WTC11 (cell line): ENCODE data around the gene DEFB113. TPM values are rescaled to one million over a fixed set of nuclear protein-coding genes. Genes with fewer than 3 reads are reported as not detected.
A peak's percentile ranks its signal among the peaks of the same experiment; 100 is the strongest.

Experiments
- ATAC-seq: fragments of 200-7000 bp; cut with Tn5 transposase; 2 replicates; pipeline ENCODE4 v1.10.0; 2021; ENCODE audit warnings: mild to moderate bottlenecking, moderate library complexity
- CTCF ChIA-PET: fragments of 300-600 bp; sonication (Branson Sonifier 250); formaldehyde crosslinking; loops from one replicate; lab custom pipeline; 2021; ENCODE audit warnings: antibody characterized with exemption; lab: Charles Lee
- POLR2A ChIA-PET: fragments of 350-600 bp; sonication (Branson Sonifier 250); formaldehyde crosslinking; loops from one replicate; lab custom pipeline; 2021; ENCODE audit warnings: antibody characterized with exemption; lab: Charles Lee
- DNase-seq: peaks from one replicate; pipeline ENCODE4 v3.0.0; 2021; ENCODE audit warnings: low spot score
- H3K27ac Mint-ChIP-seq: 2 replicates; pipeline ENCODE4 v1.8.0; 2021; ENCODE audit warnings: mixed read lengths
- H3K27me3 Mint-ChIP-seq: 2 replicates; pipeline ENCODE4 v1.8.0; 2021; ENCODE audit warnings: low read depth, mild to moderate bottlenecking, moderate library complexity, mixed read lengths
- H3K36me3 Mint-ChIP-seq: 2 replicates; pipeline ENCODE4 v1.8.0; 2021; ENCODE audit warnings: mixed read lengths
- H3K4me1 Mint-ChIP-seq: 2 replicates; pipeline ENCODE4 v1.8.0; 2022; ENCODE audit warnings: mixed read lengths
- H3K4me3 Mint-ChIP-seq: 2 replicates; pipeline ENCODE4 v1.8.0; 2021; ENCODE audit warnings: mild to moderate bottlenecking, moderate library complexity, mixed read lengths
- H3K9me3 Mint-ChIP-seq: 2 replicates; pipeline ENCODE4 v1.8.0; 2021; ENCODE audit warnings: mixed read lengths
- CBFB ChIP-seq: sonication (generic); formaldehyde crosslinking; IDR thresholded peaks from 2 replicates; pipeline ENCODE4 v1.8.1; 2022; ENCODE audit warnings: mild to moderate bottlenecking, low read depth, missing genetic modification reagents
- EMX1 ChIP-seq: fragments of 250-450 bp; sonication (Bioruptor Pico); IDR thresholded peaks from 2 replicates; pipeline ENCODE4 v1.8.0; 2021; ENCODE audit warnings: mild to moderate bottlenecking
- ESRRA ChIP-seq: sonication (generic); formaldehyde crosslinking; IDR thresholded peaks from 2 replicates; pipeline ENCODE4 v1.8.1; 2022; ENCODE audit warnings: mild to moderate bottlenecking, missing genetic modification reagents, borderline replicate concordance
- ETV6 ChIP-seq: sonication (generic); formaldehyde crosslinking; IDR thresholded peaks from 2 replicates; pipeline ENCODE4 v1.8.1; 2022; ENCODE audit warnings: mild to moderate bottlenecking, missing genetic modification reagents
- JUN ChIP-seq: sonication (generic); formaldehyde crosslinking; IDR thresholded peaks from 2 replicates; pipeline ENCODE4 v1.8.0; 2023; ENCODE audit warnings: mild to moderate bottlenecking, missing genetic modification reagents
- MXD4 ChIP-seq: fragments of 250-450 bp; sonication (Bioruptor Pico); IDR thresholded peaks from 2 replicates; pipeline ENCODE4 v1.8.0; 2021; ENCODE audit warnings: mild to moderate bottlenecking, moderate library complexity, borderline replicate concordance
- NFYB ChIP-seq: sonication (generic); formaldehyde crosslinking; conservative IDR thresholded peaks from 2 replicates; pipeline ENCODE4 v1.8.0; 2022; ENCODE audit warnings: low read depth, missing genetic modification reagents
- NR2C2 ChIP-seq: sonication (generic); formaldehyde crosslinking; IDR thresholded peaks from 2 replicates; pipeline ENCODE4 v1.8.0; 2022; ENCODE audit warnings: mild to moderate bottlenecking, missing genetic modification reagents
- OVOL2 ChIP-seq: fragments of 250-450 bp; sonication (Bioruptor Pico); IDR thresholded peaks from 2 replicates; pipeline ENCODE4 v1.9.0; 2021; ENCODE audit warnings: mild to moderate bottlenecking, borderline replicate concordance
- SOX15 ChIP-seq: fragments of 250-450 bp; sonication (Bioruptor Pico); IDR thresholded peaks from 2 replicates; pipeline ENCODE4 v1.9.0; 2021; ENCODE audit warnings: mild to moderate bottlenecking
- SP1 ChIP-seq: sonication (generic); formaldehyde crosslinking; conservative IDR thresholded peaks from 2 replicates; pipeline ENCODE4 v1.8.1; 2022; ENCODE audit warnings: missing genetic modification reagents
- TEAD4 ChIP-seq: sonication (generic); formaldehyde crosslinking; IDR thresholded peaks from 2 replicates; pipeline ENCODE4 v1.8.0; 2022; ENCODE audit warnings: mild to moderate bottlenecking, missing genetic modification reagents
- TP53 ChIP-seq: sonication (generic); formaldehyde crosslinking; IDR thresholded peaks from 2 replicates; pipeline ENCODE4 v1.8.1; 2023; ENCODE audit warnings: mild to moderate bottlenecking, missing genetic modification reagents
- ZNF138 ChIP-seq: sonication (generic); formaldehyde crosslinking; conservative IDR thresholded peaks from 2 replicates; pipeline ENCODE4 v1.8.1; 2022; ENCODE audit warnings: mild to moderate bottlenecking, moderate library complexity, missing genetic modification reagents
- ZNF232 ChIP-seq: sonication (generic); formaldehyde crosslinking; IDR thresholded peaks from 2 replicates; pipeline ENCODE4 v1.8.0; 2022; ENCODE audit warnings: mild to moderate bottlenecking, missing genetic modification reagents
- ZNF317 ChIP-seq: sonication (generic); formaldehyde crosslinking; IDR thresholded peaks from 2 replicates; pipeline ENCODE4 v1.8.1; 2023; ENCODE audit warnings: low read depth, mild to moderate bottlenecking, moderate library complexity, missing genetic modification reagents, borderline replicate concordance
- ZNF396 ChIP-seq: fragments of 250-450 bp; sonication (Bioruptor Pico); IDR thresholded peaks from 2 replicates; pipeline ENCODE4 v1.8.0; 2021; ENCODE audit warnings: mild to moderate bottlenecking, moderate library complexity, borderline replicate concordance
- total RNA-seq: library from RNA; stranded (reverse); gene quantifications from 3 replicates; pipeline ENCODE4 v1.2.3, GENCODE V29; 2021
- TF ChIP-seq, protein P1 (sequence below): sonication (generic); formaldehyde crosslinking; IDR thresholded peaks from 2 replicates; pipeline ENCODE4 v1.8.0; 2022; ENCODE audit warnings: mild to moderate bottlenecking, missing genetic modification reagents
- TF ChIP-seq, protein P2 (sequence below): fragments of 250-450 bp; sonication (Bioruptor Pico); IDR thresholded peaks from 2 replicates; pipeline ENCODE4 v1.9.0; 2021; ENCODE audit warnings: mild to moderate bottlenecking
- TF ChIP-seq, protein P3 (sequence below): sonication (generic); formaldehyde crosslinking; IDR thresholded peaks from 2 replicates; pipeline ENCODE4 v1.8.1; 2022; ENCODE audit warnings: mild to moderate bottlenecking, missing genetic modification reagents, moderate library complexity, borderline replicate concordance
- TF ChIP-seq, protein P4 (sequence below): sonication (generic); formaldehyde crosslinking; IDR thresholded peaks from 2 replicates; pipeline ENCODE4 v1.8.1; 2023; ENCODE audit warnings: mild to moderate bottlenecking, missing genetic modification reagents, moderate library complexity
- TF ChIP-seq, protein P5 (sequence below): fragments of 250-450 bp; sonication (Bioruptor Pico); IDR thresholded peaks from 2 replicates; pipeline ENCODE4 v1.9.0; 2021; ENCODE audit warnings: mild to moderate bottlenecking
- TF ChIP-seq, protein P6 (sequence below): sonication (generic); formaldehyde crosslinking; IDR thresholded peaks from 2 replicates; pipeline ENCODE4 v1.8.1; 2023; ENCODE audit warnings: mild to moderate bottlenecking, missing genetic modification reagents

The DEFB113 gene
- total RNA-seq, 1 experiment from 2014 or later, result not detected

DNA sequence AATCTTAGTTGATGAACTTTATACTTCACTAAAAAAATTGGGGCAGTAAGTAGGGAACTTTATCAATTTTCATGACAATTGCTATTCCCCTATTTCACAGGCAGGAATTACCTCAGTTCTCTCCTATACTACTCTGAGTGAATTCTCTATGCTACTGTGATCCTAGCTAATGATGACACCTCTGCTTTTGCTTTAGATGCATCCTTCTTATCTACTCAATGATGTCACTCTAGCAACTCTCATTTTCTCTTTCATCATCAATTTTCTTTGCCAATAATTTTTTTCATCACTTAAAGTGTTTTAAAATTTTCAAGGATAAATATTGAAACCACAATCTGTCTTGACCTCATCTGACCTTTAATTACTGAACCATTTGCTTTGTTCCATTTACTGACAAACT lies 13.6 kb downstream of the DEFB113 start:
- no peak for TF ChIP-seq ZNF138 (CRISPR knock-in tag)
- TF ChIP-seq, protein P1, sequence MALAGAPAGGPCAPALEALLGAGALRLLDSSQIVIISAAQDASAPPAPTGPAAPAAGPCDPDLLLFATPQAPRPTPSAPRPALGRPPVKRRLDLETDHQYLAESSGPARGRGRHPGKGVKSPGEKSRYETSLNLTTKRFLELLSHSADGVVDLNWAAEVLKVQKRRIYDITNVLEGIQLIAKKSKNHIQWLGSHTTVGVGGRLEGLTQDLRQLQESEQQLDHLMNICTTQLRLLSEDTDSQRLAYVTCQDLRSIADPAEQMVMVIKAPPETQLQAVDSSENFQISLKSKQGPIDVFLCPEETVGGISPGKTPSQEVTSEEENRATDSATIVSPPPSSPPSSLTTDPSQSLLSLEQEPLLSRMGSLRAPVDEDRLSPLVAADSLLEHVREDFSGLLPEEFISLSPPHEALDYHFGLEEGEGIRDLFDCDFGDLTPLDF (CRISPR knock-in tag), result no peak
- Mint-ChIP-seq H3K36me3 (peaks cover 11% of the 10 kb centered on the region), H3K27me3 (no peaks in the 10 kb centered on the region), H3K4me1 (peaks cover 6% of the 10 kb centered on the region; the same call in 1 of the 2 replicates), H3K27ac (no peak overlapping the region), H3K4me3 (no peak overlapping the region), H3K9me3 (peaks cover 21% of the 10 kb centered on the region)
- DNase-seq, result no peak
- CTCF ChIA-PET, result no interaction called here
- POLR2A ChIA-PET, result no interaction called here
- ATAC-seq, result no peak

DNA sequence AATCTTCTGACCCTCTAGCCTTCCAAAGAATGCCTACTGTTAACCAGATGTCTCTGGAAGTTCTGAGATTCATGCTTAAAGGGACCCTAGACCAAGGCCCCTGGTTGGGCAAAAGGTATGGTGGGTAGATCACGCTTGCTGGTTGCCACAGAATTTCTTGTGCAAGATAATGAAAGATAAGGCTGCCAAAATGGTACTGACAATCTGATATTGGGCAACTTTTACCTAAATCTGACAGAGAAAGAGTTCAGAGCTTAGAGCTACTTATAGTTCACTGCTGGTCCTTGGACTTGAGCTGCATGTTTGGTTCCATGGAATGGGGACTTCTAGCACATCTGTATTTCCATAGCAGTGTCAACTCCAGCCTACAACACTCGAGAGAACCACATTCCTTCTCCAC lies 17.5 kb downstream of the DEFB113 start:
- H3K4me1 Mint-ChIP-seq, result peaks cover 14% of the 10 kb centered on the region
- CTCF ChIA-PET, result no interaction called here
- ATAC-seq, result no peak; the same call in 1 of the 2 replicates
- no peaks in the 10 kb centered on the region for H3K27me3 Mint-ChIP-seq
- no peak for DNase-seq
- no peaks in the 10 kb centered on the region for H3K36me3 Mint-ChIP-seq
- H3K4me3 Mint-ChIP-seq, result no peak overlapping the region
- H3K27ac Mint-ChIP-seq, result no peak overlapping the region
- TF ChIP-seq, protein P2, sequence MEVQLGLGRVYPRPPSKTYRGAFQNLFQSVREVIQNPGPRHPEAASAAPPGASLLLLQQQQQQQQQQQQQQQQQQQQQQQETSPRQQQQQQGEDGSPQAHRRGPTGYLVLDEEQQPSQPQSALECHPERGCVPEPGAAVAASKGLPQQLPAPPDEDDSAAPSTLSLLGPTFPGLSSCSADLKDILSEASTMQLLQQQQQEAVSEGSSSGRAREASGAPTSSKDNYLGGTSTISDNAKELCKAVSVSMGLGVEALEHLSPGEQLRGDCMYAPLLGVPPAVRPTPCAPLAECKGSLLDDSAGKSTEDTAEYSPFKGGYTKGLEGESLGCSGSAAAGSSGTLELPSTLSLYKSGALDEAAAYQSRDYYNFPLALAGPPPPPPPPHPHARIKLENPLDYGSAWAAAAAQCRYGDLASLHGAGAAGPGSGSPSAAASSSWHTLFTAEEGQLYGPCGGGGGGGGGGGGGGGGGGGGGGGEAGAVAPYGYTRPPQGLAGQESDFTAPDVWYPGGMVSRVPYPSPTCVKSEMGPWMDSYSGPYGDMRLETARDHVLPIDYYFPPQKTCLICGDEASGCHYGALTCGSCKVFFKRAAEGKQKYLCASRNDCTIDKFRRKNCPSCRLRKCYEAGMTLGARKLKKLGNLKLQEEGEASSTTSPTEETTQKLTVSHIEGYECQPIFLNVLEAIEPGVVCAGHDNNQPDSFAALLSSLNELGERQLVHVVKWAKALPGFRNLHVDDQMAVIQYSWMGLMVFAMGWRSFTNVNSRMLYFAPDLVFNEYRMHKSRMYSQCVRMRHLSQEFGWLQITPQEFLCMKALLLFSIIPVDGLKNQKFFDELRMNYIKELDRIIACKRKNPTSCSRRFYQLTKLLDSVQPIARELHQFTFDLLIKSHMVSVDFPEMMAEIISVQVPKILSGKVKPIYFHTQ, result no peak
- TF ChIP-seq CBFB (CRISPR knock-in tag) (no peak), ZNF317 (CRISPR knock-in tag) (no peak), EMX1 (CRISPR knock-in tag) (no peak), ZNF232 (no peak), SP1 (CRISPR knock-in tag) (no peak), MXD4 (CRISPR knock-in tag) (no peak), NR2C2 (CRISPR knock-in tag) (no peak)
- TF ChIP-seq, protein P3, sequence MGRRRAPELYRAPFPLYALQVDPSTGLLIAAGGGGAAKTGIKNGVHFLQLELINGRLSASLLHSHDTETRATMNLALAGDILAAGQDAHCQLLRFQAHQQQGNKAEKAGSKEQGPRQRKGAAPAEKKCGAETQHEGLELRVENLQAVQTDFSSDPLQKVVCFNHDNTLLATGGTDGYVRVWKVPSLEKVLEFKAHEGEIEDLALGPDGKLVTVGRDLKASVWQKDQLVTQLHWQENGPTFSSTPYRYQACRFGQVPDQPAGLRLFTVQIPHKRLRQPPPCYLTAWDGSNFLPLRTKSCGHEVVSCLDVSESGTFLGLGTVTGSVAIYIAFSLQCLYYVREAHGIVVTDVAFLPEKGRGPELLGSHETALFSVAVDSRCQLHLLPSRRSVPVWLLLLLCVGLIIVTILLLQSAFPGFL (CRISPR knock-in tag), result no peak
- no peaks in the 10 kb centered on the region for H3K9me3 Mint-ChIP-seq
- POLR2A ChIA-PET, result no interaction called here

DNA sequence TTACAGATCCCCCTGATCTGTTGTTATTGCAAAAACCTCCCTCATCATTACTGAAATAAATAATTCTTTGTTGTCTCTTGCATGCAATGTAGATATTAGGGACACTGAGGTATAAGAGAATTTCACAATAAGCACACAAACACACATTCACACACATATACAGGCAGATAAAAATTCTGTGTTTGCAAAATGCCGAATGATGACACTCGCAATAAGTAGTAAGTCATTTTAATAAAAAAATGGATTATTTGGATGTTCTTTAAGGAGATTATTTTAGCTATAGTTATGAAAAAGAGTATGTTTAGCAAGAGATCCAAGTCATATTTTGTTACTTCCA lies 19.0 kb downstream of the DEFB113 start:
- no peak for DNase-seq
- Mint-ChIP-seq H3K9me3 (no peaks in the 10 kb centered on the region), H3K36me3 (no peaks in the 10 kb centered on the region), H3K4me1 (peaks cover 14% of the 10 kb centered on the region), H3K27me3 (no peaks in the 10 kb centered on the region), H3K4me3 (peak overlapping the region; percentile 63), H3K27ac (no peak overlapping the region)
- no peak for ATAC-seq
- CTCF ChIA-PET, result interaction anchor here (0.7 to 1.4 kb wide), 5 partner anchors 26 to 1782 kb away, joined by 3 to 7 read pairs (median 4); no protein-coding TSS in a partner anchor
- POLR2A ChIA-PET, result no interaction called here
- TF ChIP-seq TEAD4 (CRISPR knock-in tag) (no peak), NFYB (CRISPR knock-in tag) (no peak), TP53 (no peak), OVOL2 (CRISPR knock-in tag) (no peak), ESRRA (no peak), ZNF396 (CRISPR knock-in tag) (no peak), JUN (CRISPR knock-in tag) (no peak), SP1 (CRISPR knock-in tag) (no peak), CBFB (CRISPR knock-in tag) (no peak), SOX15 (no peak), ETV6 (no peak)
- TF ChIP-seq, protein P4, sequence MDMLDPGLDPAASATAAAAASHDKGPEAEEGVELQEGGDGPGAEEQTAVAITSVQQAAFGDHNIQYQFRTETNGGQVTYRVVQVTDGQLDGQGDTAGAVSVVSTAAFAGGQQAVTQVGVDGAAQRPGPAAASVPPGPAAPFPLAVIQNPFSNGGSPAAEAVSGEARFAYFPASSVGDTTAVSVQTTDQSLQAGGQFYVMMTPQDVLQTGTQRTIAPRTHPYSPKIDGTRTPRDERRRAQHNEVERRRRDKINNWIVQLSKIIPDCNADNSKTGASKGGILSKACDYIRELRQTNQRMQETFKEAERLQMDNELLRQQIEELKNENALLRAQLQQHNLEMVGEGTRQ (CRISPR knock-in tag), result no peak
- TF ChIP-seq, protein P2, result no peak
- TF ChIP-seq, protein P5, sequence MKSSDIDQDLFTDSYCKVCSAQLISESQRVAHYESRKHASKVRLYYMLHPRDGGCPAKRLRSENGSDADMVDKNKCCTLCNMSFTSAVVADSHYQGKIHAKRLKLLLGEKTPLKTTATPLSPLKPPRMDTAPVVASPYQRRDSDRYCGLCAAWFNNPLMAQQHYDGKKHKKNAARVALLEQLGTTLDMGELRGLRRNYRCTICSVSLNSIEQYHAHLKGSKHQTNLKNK (CRISPR knock-in tag), result no peak
- TF ChIP-seq, protein P6, sequence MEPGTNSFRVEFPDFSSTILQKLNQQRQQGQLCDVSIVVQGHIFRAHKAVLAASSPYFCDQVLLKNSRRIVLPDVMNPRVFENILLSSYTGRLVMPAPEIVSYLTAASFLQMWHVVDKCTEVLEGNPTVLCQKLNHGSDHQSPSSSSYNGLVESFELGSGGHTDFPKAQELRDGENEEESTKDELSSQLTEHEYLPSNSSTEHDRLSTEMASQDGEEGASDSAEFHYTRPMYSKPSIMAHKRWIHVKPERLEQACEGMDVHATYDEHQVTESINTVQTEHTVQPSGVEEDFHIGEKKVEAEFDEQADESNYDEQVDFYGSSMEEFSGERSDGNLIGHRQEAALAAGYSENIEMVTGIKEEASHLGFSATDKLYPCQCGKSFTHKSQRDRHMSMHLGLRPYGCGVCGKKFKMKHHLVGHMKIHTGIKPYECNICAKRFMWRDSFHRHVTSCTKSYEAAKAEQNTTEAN (CRISPR knock-in tag), result no peak
